NCI-H460 (cell line): ENCODE measurements around the gene MRPS16. TPM values are rescaled to one million over a fixed set of nuclear protein-coding genes. Genes with fewer than 3 reads are reported as not detected.

ENCODE experiments used
- DNase-seq: peaks from one replicate; pipeline ENCODE4 v3.0.0-alpha.2; 2016; ENCODE audit warnings: low read depth; ENCODE audit errors: extremely low read depth
- small RNA-seq, 2 experiments: library from RNA; depleted of rRNA; stranded (forward); fragments of <200 nt; gene quantifications; one replicate each; pipeline ENCODE3, GENCODE V24; 2014
- total RNA-seq: library from RNA; depleted of rRNA; stranded (reverse); fragments of >200 nt; shearing (Covaris generic); gene quantifications from 2 replicates; pipeline ENCODE4 v1.2.3, GENCODE V29; 2014; rRNA removed

Gene MRPS16
- total RNA-seq, 1 experiment from 2014 or later = 150 TPM

DNA sequence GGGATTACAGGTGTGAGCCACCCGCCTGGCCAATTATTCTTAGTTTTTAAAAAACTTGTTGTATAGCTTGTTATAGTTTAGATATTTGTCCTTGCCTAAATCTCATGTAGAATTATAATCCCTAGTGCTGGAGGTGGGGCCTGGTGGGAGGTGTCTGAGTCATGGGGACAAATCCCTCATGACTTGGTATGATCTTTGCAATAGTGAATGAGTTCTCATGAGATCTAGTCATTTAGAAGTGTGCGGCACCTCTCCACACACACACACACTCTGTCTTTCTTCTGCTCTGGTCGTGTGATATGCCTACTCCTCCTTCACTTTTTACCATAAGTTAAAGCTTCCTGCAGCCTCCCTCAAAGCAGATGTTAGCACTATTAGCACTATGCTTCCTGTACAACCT, 47.4 kb downstream of the MRPS16 start:
- DNase-seq = no peak

Small RNAs within 50 kb of the gene (small RNA-seq; reads per million reads assigned to genes)
- 0 reads per million in 2 experiments for gene RNU6-833P

Other genes with a start within 250 kb of the MRPS16 start
- gene P4HA1, start 155.8 kb downstream of the MRPS16 start, total RNA-seq = 212 and 220 TPM in 2 replicates
- gene NUDT13, start 142.2 kb downstream of the MRPS16 start, total RNA-seq = 6.3 and 7.1 TPM in 2 replicates
- gene ECD, start 84.6 kb downstream of the MRPS16 start, total RNA-seq = 36.6 and 43.2 TPM in 2 replicates
- 19.0 and 23.6 TPM in 2 replicates for gene FAM149B1, start 84.5 kb downstream of the MRPS16 start, total RNA-seq
- gene DNAJC9, start 5.4 kb downstream of the MRPS16 start, total RNA-seq = 34.7 and 42.5 TPM in 2 replicates
- 0.15 and 0.32 TPM in 2 replicates for gene CFAP70, start 106.2 kb upstream of the MRPS16 start, total RNA-seq
- gene ANXA7, start 161.4 kb upstream of the MRPS16 start, total RNA-seq = 111 and 120 TPM in 2 replicates
- gene MSS51, start 180.9 kb upstream of the MRPS16 start, total RNA-seq = 0.43 and 1.0 TPM in 2 replicates
- 15.3 and 17.1 TPM in 2 replicates for gene PPP3CB, start 243.4 kb upstream of the MRPS16 start, total RNA-seq